Left forelimb (tissue), 1 donor: ENCODE measurements around the gene CASS4.

ENCODE experiments used
- DNase-seq: peaks from one replicate; pipeline ENCODE4 v3.0.0-alpha.2; 2018; ENCODE audit warnings: low spot score

Gene CASS4

DNA sequence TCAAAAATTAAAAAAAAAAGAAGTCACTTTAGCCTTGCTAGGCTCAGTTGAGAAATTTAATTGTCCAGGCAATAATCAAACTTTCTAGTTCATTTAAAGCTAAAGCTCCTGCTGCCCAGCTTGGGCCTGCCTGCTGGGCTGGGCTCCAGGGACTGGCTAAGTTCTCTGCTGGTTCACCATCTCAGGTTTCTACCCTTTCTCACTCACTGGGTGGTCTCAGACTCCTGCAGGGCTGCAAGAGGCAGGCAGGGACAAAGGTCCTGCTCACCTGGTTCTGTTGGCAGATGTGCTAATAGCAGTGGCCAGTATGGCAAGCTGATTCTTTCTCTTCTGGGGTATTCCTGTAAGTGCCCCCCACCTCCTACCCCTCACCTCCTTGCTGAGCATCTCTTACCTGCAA, 35.2 kb downstream of the CASS4 start:
- no peak for DNase-seq

DNA sequence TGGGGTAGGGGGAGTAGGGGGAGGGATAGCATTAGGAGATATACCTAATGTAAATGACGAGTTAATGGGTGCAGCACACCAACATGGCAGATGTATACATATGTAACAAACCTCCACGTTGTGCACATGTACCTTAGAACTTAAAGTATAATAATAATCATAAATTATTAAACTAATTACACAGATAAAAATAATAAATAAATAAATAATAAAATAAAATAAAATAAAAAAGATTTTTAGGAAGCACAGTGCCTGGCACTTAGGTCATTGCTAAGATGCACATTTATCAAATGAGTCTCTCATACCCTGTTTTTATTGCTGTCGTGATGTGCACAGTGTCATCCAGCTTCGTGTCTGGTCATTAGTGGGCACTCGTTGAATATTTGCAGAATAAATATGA, 37.4 kb downstream of the CASS4 start:
- no peak for DNase-seq

DNA sequence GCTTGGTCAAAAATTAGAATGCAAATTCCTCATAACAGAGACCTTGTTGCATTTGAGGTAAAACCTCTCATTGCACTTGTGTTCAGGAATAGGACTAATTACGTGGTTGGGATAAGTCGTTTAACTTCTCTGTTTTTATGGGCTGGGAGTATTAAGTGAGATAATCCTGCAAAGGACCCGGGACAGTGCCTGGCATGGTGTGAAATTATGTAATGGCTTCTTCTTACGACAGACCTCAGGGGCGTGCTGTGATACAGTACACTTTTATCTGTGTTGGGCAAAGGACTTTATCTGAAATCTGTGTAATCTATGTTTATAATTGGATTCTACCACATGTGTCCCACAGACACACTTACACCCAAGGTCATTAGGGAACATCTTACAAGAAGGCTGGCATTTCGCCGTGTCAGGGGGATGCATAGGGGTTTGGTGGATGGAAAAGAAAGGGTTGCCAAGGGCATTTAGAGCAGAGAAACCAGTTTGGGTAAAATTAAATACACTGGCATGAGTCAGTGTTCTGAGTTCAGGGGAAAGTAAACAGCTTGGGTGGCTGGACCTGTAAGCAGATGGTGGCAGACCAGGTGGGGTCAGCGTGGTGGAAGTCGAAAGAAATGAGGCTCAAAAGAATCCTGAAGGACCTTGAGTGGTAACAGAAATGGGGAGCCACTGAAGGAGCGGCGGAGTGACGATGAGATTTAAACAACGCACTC, 39.2 kb downstream of the CASS4 start:
- DNase-seq = no peak

DNA sequence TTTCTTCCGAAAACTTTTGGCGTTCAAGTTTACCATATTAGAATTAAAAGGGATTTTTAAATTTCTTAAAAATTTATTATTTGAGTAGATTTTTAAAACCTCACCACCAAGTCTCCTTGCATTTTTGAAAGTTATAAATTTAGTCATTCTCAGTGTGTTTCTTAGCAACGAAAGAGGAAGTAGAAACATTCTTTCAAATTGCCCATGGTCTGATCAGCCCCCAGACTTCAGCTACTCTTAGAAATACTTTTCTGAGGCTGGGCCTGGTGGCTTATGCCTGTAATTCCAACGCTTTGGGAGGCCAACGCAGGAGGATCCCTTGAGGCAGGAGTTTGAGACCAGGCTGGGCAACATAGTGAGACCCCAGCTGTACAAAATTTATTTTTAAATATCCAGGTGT, 41.3 kb downstream of the CASS4 start:
- DNase-seq = no peak

DNA sequence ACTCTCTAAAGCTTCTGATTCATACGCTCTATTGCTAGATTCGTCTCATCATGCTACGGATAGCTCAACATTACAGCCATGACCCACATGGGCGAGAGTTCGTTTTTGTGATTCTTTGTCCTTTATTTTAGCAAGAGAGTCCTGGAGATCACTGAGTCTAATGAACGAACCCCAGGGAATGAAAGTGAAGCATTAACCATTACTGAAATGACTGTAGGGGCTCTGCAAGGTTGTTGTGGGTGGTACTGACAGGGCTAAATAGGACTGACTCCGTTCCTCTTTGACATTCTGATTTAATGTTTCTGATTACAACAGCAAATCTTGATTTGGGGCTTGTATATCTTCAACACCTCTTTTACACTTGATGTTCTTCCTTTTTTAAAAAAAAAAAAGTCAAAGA, 42.7 kb downstream of the CASS4 start:
- DNase-seq = no peak

DNA sequence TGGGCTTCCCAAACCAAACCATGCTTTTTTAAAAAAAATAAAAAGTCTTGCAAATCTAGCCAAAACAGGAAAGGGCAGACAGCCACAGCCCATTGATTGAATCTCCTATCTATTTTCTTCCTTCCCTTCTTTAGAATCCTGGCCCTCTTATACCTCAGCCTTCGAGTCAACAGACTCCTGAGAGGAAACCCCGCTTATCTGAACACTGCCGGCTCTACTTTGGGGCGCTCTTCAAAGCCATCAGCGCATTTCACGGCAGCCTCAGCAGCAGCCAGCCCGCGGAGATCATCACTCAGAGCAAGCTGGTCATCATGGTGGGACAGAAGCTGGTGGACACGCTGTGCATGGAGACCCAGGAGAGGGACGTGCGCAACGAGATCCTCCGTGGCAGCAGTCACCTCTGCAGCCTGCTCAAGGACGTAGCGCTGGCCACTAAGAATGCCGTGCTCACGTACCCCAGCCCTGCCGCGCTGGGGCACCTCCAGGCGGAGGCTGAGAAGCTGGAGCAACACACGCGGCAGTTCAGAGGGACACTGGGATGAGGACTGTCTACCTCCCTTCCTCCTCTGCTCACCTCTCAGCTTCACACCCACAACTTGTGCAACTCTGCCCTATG, 46.3 kb downstream of the CASS4 start:
- no peak for DNase-seq

DNA sequence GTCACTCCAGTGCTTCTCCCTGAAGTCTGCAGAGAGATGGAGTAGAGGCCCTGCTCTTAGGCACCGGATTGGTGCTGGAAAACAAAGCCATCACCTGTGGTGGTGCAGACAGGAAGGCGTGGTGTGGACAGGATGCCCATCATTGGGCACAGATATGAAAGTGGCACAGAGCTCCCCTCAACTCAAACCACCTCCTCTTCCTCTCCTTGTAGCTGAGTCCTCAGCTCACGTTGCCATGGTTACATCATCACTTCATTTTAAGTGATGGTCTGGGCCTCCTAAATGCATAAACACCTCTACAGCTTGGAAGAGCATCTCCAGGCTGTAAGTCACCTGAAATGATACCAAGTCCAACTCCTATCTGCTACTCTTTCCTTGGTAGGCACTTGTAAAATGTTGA, 48.4 kb downstream of the CASS4 start:
- DNase-seq = no peak

DNA sequence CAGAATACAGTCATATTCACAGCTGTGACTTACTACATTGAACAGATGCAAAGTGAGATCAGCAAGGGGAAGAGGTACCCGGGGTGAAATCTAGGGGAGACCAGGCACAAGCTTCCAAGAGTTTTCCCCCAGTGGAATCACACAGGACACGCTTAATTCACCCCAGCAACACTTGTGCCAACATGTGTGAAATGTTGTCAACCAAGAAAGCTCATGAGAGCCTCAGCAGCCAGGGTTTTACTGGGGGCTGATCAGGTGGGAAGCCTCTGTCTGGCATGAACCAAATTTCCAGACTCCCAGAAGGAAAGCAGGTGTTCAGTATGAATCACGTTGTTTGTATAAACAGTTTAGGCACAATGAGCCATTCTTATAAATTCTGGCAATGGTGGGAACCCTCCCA, 49.5 kb downstream of the CASS4 start:
- no peak for DNase-seq

DNA sequence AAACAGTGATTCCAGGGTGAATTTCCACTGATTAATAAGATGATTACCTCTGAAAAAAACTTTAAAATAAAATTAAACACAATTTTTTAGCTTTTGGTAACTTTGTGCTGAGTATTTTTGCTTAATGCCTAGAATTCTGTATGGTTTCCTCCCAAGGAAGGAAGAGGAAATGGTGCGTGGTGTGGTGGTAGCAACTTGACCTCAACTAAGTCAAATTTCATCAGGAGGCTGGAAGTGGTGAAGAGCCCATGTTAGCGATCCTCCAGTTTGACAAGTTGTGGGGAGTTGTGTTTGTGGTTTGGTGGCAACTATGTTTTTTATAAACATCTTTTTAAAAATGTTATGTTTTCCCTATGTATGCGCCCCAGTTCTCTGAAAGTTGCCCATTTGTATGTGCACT, 51.4 kb downstream of the CASS4 start:
- no peak for DNase-seq

DNA sequence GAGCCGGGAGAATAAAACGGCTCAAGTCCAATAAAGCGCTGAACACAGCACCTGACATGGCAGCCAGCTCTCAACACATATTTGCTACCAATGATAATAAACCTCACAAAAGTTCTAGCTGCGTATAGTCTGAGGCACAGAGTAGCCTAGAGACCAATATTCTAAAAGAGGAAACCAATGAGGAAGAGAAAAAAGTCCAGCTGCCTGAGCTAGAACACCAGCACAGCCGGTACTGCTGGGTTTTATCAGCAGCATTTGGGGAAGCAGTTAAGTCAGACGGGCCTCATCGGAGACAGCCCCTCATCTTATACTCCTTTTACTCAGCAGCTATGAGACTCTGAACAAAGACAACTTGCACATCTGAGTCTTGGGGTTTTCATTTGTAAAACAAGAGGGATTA, 53.9 kb downstream of the CASS4 start:
- DNase-seq = no peak

DNA sequence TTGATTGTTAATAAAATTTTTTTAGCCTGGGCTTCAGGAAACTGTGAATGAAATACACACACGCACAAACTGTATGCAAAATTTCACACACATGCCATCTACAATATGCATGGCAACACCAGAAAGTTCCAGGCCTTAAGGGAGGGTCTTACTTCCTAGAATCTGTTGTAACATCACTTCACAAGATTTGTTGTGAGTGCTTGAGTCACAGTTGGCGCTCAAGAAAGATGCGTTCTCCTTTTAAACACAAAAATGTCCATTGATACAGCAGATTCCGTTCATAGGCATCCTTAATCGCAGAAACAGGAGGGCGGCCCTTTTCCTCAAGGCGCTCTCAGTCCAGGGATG, 55.9 kb downstream of the CASS4 start:
- DNase-seq = no peak

DNA sequence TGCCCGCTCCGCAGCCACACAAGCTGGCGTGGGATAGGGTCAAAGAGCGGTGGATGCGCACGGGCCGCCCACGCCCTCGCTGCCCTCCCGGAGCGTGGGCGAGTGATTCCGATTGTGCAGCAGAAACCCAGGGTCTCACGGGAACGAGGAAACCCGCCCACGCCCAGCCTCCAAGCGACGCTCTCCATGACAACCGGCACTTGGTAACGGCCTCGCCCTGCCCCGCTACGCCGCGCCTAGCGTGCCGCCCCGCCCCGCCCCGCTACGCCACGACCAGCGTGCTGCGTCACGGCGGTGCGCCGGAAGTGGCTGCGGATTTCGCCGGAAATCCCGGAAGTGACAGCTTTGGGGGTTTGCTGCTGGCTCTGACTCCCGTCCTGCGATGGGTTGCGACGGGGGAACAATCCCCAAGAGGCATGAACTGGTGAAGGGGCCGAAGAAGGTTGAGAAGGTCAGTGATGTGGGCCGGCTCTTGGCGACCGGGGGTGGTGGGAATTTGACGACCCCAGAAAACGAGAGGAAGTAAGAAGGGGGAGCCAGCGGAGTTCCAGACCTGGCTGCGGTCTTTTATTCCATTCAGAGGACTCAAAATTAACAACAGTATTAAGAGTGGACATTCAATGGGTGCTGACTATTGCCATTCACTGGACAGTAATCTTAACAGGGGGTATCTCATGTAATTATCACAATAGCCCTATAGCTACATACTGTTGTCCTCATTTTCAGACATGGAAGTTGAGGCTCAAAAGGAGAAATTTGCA, 56.4 kb downstream of the CASS4 start, which contains the start of gene RTF2:
TSS of gene RTF2 (plus strand) at position 312 of the 761 bp plus-strand sequence. CDS start at position 383, 71 bp downstream.
- peak; percentile 99 for DNase-seq

DNA sequence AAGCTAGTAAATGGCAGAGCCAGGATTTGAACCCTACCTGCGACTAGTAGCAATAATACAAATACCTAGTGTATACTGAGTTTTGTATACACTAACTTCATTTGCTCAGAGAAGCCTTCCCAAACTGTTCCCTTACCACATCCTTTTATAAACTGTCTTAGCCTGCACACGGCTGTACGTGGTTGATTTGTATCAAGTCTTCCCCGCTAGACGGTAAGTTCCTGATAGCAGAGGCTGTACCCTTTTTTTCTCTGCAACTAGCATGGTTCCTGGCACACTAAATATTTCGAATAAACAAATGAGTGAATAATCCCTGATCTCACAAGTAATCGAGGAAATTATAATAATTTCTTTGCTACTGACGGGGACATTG, 57.0 kb downstream of the CASS4 start:
- no peak for DNase-seq

DNA sequence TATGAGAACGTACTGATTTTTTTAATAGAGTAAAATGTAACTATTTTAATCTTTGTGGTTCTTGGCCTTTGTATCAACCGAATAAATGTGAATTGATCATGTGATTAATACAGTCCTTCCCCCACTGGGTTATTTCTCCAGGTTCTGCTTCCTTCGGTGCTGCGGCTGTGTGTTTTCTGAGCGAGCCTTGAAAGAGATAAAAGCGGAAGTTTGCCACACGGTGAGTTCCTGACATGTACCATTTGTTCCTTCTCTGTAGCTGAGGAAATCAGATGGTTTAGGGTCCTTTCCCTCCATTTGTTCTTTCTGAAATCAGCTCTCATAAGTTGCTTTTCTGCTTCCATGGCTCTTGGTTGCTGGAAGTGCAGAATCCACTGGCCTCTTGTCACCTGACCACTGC, 71.9 kb downstream of the CASS4 start:
- no peak for DNase-seq

DNA sequence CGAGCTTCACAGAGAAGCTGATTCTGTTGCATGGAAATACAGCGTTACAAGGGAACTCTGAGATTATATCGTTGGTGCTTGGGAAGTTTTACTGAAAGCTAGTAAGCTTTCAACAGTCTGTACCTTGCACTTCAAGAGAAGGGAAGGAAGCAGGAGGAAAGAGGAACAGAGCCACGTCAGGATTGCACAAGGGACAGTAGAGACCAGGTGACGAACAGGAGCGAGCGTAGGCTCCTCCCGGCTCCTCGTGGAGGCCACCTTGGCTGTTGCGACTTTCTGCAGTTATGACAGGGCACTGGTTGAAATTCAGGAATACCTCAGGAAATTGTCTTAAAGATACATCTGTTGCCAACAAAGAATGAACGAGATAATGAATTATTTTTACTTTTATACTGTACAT, 75.2 kb downstream of the CASS4 start:
- DNase-seq = no peak

DNA sequence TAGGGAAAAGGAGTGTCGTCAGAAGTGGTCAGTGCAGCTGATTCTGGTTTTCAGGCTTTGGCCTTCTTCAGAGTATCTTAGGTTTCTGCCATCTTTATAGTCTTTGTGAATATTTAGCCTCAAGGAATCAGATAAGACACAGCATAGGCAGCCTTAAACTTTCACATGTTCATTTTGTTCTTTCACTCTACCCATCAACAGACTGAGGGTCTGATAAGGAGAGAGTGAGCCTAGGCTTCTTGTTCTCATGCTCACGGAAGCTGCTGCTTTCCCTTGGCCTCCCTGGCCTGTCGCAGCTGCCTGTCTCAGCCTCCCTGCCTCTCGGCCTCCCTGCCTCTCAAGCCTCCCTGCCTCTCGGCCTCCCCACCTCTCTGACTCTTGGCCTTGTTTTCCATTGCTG, 76.5 kb downstream of the CASS4 start:
- DNase-seq = no peak

DNA sequence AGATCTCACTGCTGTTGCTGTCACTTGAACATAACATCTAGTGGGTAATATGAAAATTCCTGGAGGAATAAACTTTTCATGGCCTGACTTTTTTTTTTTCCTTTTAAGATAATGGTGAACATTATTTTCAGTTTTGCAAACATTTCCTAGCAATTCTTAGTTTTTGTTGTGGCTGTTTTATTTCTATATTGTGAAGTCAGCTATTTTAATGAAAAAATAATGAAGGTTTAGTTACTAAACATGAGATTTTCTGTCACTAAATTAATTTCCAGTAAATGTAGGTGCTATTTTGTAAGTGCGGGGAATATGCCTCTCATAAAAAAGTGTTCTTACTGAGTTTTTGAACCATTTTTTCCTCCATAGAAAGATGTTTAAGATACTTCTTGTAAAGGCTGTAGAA, 89.1 kb downstream of the CASS4 start:
- no peak for DNase-seq

DNA sequence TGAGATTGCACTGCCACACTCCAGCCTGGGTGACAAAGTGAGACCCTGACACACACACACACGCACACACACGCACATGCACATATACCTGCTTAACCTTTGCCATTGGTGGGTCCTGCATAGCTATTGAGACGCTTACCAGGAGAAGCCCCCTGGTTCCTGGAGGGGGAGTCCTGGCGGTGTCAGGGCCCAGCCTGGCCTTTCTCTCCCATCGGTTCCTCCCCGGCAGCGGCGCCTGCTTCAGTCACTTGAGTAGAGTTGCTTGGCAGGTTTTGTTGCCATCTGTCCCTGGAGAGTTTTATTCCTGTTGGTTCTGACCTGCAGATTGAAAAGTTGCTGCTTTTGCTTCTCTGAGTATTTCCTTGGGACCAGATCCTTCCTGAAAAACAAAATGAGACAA, 91.9 kb downstream of the CASS4 start:
- no peak for DNase-seq

DNA sequence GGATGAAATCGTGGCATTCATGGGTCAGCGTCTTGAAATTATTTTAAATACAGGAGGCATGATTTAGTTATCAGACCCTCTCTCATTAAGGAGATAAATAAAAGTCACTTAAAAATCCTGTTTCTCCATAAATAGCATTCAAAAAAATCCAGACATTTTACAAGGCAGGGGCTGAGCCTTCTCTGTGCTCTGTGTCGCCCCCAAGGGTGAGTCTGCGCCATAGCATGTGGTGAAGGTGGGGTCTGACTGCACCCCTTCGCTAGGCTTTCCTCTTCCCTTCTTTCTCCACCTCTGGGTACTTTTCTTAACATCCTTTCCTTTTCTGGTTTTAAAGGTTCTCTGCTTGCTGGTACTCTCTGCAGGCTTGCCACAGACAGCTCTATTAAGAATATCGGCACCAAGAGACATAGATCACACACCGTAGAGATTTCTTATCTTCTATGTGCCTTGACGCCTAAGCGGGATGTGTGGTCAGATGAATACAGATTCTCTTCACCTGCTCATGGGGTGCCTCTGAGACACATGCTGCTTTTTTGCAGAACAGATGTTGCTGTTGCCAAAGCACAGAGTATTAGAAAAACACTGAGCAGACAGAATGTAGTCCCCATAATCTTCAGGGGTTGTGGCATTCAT, 92.4 kb downstream of the CASS4 start:
- DNase-seq = no peak

DNA sequence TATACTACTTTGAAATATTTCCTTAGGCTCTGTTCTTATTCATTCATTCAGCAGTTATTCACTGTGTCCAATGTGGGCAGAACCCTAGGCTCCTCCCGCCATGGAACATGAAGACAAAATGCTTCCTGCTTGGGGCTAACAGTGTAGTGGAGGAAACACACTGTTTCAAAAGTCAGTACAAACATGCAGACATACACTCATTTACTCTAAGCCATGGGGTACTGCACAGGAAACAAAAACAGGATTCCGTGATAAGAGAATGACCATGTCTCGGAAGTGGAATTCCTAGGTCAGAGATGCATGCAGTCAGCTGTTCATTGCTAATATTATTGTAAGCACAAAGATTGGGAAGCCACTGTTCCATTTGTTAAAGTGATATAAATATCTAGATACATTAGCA, 94.0 kb downstream of the CASS4 start:
- DNase-seq = no peak
